Esophagus muscularis mucosa (tissue), 4 donors: ENCODE results near the gene DYNC2I2. TPM values are rescaled to one million over a fixed set of nuclear protein-coding genes. Genes with fewer than 3 reads are reported as not detected.

Experiments used
- DNase-seq: peaks from one replicate; pipeline ENCODE4 v3.0.0-alpha.2; 2017; ENCODE audit errors: extremely low spot score
- H3K27ac ChIP-seq, 4 donors: fragments of 200-600 bp; sonication (generic); replicated peaks in 1 of 4; 1 replicate in 3 of 4; 2 replicates in 1 of 4; pipeline ENCODE4 v1.5.1; 2016 to 2019; ENCODE audit warnings: mild to moderate bottlenecking in 1 of 4
- H3K27me3 ChIP-seq, 4 donors: fragments of 200-600 bp; sonication (generic); one replicate each; pipeline versions ENCODE4 v1.5.1 to v1.6.0; 2016 to 2019
- H3K36me3 ChIP-seq, 4 donors: fragments of 200-600 bp; sonication (generic); one replicate each; pipeline ENCODE4 v1.5.1; 2016 to 2019
- H3K4me1 ChIP-seq, 4 donors: fragments of 200-600 bp; sonication (generic); one replicate each; pipeline ENCODE4 v1.5.1; 2016 to 2019
- H3K4me3 ChIP-seq, 4 donors: fragments of 200-600 bp; sonication (generic); 1 replicate in 2 of 4; 2 replicates in 2 of 4; pipeline ENCODE4 v1.5.1; 2016 to 2019; ENCODE audit warnings: mild to moderate bottlenecking in 4 of 4, moderate library complexity in 1 of 4
- H3K9me3 ChIP-seq, 4 donors: fragments of 200-600 bp; sonication (generic); 1 replicate in 3 of 4; 2 replicates in 1 of 4; pipeline ENCODE4 v1.5.1; 2016 to 2019
- EP300 ChIP-seq: sonication (generic); formaldehyde crosslinking; IDR thresholded peaks from one replicate; pipeline ENCODE4 v1.6.1; 2017; ENCODE audit warnings: antibody characterized with exemption
- POLR2A ChIP-seq: fragments of 450-650 bp; IDR thresholded peaks from one replicate; pipeline ENCODE4 v1.6.1; 2017; ENCODE audit warnings: antibody characterized with exemption, moderate library complexity, mild to moderate bottlenecking, low read depth
- POLR2AphosphoS5 ChIP-seq, 2 donors: sonication (generic); formaldehyde crosslinking; IDR thresholded peaks; one replicate each; pipeline ENCODE4 v1.6.1; 2017; ENCODE audit warnings: antibody characterized with exemption in 2 of 2
- WGBS: methylation state at CpG from one replicate; pipeline ENCODE4 v1.1.5; 2018; 5-methylcytosine and 5-hydroxymethylcytosine counted together
- intact Hi-C: fragments of 100-400 bp; cut with DNase I; formaldehyde crosslinking; loops from one replicate; pipeline ENCODE4 v1.15.1; 2023
- total RNA-seq, 4 donors: library from RNA; depleted of rRNA; stranded (reverse); fragments of >200 nt; gene quantifications; one replicate each; pipeline versions ENCODE4 v1.1.0 to v1.2.1, GENCODE V29; 2016
- TF ChIP-seq, protein P1 (sequence below), 3 experiments: fragments of 200-600 bp in 2 of 3; fragments of 450-650 bp in 1 of 3; sonication (generic) in 2 of 3; IDR thresholded peaks; one replicate each; pipeline ENCODE4 v1.5.1; 2017 to 2019; ENCODE audit warnings: antibody characterized with exemption in 3 of 3, mild to moderate bottlenecking in 2 of 3, moderate library complexity in 1 of 3

The DYNC2I2 gene
- total RNA-seq, 4 donors from 2014 or later, result 27.8 to 54.8 (median 39.2) TPM

DNA sequence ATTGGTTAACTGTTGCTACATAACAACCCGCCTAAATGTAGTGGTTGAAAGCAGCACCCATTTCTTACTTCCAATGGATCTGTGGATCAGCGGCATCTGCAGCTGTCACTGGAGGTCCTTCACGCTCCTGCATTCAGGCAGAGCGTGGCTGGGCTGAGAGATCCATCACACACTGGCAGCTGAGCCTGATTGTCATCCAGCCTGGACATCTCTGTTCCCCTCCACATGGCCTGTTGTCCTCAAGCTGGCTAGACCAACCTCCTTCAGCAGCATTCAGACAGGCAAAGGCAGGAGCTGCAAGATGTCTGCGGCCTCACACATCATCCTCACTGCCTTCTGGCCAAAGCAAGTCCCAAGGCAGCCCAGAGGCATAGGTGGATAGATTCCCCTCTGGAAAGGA, 36.9 kb downstream of the DYNC2I2 start:
- Histone ChIP-seq H3K27me3 (no peaks in the 10 kb centered on the region), H3K4me3 (no peak overlapping the region), H3K9me3 (no peaks in the 10 kb centered on the region), H3K36me3 (peaks cover 88 to 99% (median 98%) of the 10 kb centered on the region in 4 donors), H3K4me1 (peaks cover 0 to 9% (median 7%) of the 10 kb centered on the region in 4 donors), H3K27ac (no peak overlapping the region)
- 96% methylated on average over 4 of the region's 5 CpGs for WGBS
- intact Hi-C loops, result no loop called here
- no peak for DNase-seq
- TF ChIP-seq POLR2AphosphoS5 (IDR thresholded peaks at IDR 0.05) (no peak), POLR2A (no peak), EP300 (no peak)
- TF ChIP-seq, protein P1, sequence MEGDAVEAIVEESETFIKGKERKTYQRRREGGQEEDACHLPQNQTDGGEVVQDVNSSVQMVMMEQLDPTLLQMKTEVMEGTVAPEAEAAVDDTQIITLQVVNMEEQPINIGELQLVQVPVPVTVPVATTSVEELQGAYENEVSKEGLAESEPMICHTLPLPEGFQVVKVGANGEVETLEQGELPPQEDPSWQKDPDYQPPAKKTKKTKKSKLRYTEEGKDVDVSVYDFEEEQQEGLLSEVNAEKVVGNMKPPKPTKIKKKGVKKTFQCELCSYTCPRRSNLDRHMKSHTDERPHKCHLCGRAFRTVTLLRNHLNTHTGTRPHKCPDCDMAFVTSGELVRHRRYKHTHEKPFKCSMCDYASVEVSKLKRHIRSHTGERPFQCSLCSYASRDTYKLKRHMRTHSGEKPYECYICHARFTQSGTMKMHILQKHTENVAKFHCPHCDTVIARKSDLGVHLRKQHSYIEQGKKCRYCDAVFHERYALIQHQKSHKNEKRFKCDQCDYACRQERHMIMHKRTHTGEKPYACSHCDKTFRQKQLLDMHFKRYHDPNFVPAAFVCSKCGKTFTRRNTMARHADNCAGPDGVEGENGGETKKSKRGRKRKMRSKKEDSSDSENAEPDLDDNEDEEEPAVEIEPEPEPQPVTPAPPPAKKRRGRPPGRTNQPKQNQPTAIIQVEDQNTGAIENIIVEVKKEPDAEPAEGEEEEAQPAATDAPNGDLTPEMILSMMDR (IDR thresholded peaks at IDR 0.05), result no peak

DNA sequence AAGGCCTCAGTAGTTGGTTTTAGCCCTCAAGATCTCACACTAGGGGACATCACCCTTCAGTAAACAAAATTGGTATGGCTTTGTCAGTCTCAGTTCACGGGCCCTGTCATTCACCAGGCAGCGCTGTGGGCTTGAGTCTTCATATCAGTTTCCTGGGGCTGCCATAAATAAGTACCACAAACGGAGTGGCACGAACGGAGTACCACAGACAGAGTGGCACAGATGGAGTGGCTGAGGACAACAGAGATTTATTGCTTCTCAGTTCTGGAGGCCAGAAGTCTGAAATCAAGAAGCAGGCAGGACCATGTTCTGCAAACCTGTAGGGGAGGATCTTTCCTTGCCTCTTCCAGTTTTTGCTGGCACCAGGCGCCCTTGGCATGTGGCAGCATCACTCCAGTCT, 37.5 kb downstream of the DYNC2I2 start:
- peaks cover 89 to 99% (median 98%) of the 10 kb centered on the region in 4 donors for H3K36me3 ChIP-seq
- no peaks in the 10 kb centered on the region for H3K27me3 ChIP-seq
- H3K9me3 ChIP-seq, result no peaks in the 10 kb centered on the region
- H3K4me1 ChIP-seq, result peaks cover 0 to 9% (median 7%) of the 10 kb centered on the region in 4 donors
- TF ChIP-seq, protein P1 (IDR thresholded peaks at IDR 0.05), result no peak
- TF ChIP-seq POLR2AphosphoS5 (IDR thresholded peaks at IDR 0.05) (no peak), EP300 (no peak), POLR2A (no peak)
- no peak overlapping the region for H3K4me3 ChIP-seq
- no peak for DNase-seq
- intact Hi-C loops, result no loop called here
- no peak overlapping the region for H3K27ac ChIP-seq
- WGBS, result 100% methylated on average over 1 of the region's 6 CpGs

DNA sequence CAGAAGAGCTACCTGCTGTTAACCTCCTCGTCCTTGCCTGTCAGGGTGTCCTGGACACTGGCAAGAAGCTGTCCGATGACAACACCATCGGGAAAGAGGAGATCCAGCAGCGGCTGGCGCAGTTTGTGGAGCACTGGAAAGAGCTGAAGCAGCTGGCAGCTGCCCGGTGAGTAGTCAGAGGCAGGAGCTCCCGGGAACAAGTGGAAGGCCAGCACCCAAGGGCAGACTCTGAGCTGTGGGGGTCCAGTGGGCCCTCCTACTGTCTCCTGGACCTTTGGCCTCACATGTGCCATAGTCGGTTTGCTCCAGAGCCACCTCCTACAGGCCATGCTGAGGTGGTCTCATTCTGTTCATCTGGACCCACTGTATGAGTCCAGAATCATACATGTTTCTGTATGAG, 38.7 kb downstream of the DYNC2I2 start:
- H3K4me1 ChIP-seq, result peaks cover 0 to 9% (median 7%) of the 10 kb centered on the region in 4 donors
- H3K27ac ChIP-seq, result no peak overlapping the region
- TF ChIP-seq POLR2A (no peak), POLR2AphosphoS5 (IDR thresholded peaks at IDR 0.05) (no peak), EP300 (no peak)
- TF ChIP-seq, protein P1 (IDR thresholded peaks at IDR 0.05), result no peak
- 85% methylated on average over 8 of the region's 8 CpGs for WGBS
- no peaks in the 10 kb centered on the region for H3K9me3 ChIP-seq
- H3K36me3 ChIP-seq, result peaks cover 92 to 99% (median 98%) of the 10 kb centered on the region in 4 donors
- H3K27me3 ChIP-seq, result no peaks in the 10 kb centered on the region
- no peak for DNase-seq
- no peak overlapping the region for H3K4me3 ChIP-seq
- intact Hi-C loops, result no loop called here

DNA sequence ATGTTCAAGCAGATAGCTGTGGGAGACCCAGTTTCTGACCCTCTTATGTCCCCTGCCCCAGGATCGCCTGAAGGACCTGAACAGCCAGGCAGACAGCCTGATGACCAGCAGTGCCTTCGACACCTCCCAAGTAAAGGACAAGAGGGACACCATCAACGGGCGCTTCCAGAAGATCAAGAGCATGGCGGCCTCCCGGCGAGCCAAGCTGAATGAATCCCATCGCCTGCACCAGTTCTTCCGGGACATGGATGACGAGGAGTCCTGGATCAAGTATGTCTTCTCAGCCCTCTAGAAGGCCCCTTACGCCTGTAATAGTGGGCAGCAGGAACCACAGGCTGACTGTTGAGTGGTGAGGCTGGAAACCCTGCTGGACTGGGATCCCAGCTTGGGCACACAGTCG, 41.1 kb downstream of the DYNC2I2 start:
- H3K9me3 ChIP-seq, result no peaks in the 10 kb centered on the region
- peaks cover 93 to 100% (median 100%) of the 10 kb centered on the region in 4 donors for H3K36me3 ChIP-seq
- DNase-seq, result no peak
- H3K27ac ChIP-seq, result no peak overlapping the region
- no peaks in the 10 kb centered on the region for H3K27me3 ChIP-seq
- TF ChIP-seq EP300 (no peak), POLR2A (no peak), POLR2AphosphoS5 (IDR thresholded peaks at IDR 0.05) (no peak)
- TF ChIP-seq, protein P1 (IDR thresholded peaks at IDR 0.05), result no peak
- intact Hi-C loops, result no loop called here
- H3K4me1 ChIP-seq, result no peaks in the 10 kb centered on the region
- H3K4me3 ChIP-seq, result no peak overlapping the region
- WGBS, result 85% methylated on average over 12 of the region's 12 CpGs

DNA sequence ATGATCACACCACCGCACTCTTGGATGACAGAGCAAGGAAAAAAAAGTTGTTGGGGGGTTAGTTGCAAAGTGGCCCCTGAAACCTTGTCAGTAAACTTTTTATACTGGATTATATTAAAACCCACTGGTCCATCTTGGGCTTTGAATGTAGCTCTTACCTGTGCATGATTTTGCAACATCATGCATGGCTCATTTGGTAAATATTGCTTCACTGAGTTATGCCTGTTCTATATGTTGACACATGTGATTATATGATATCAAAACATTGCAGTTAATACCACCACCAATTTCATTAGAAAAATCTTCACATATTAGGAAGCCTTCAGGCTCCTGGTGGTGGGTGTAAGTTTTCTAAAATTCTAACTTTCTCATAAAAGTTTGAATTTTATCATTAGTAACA, 41.9 kb downstream of the DYNC2I2 start:
- TF ChIP-seq, protein P1 (IDR thresholded peaks at IDR 0.05), result no peak
- TF ChIP-seq EP300, result no peak
- no peak overlapping the region for H3K4me3 ChIP-seq
- H3K4me1 ChIP-seq, result no peaks in the 10 kb centered on the region
- H3K27ac ChIP-seq, result no peak overlapping the region
- no peaks in the 10 kb centered on the region for H3K9me3 ChIP-seq
- intact Hi-C loops, result no loop called here
- peaks cover 97 to 100% (median 100%) of the 10 kb centered on the region in 4 donors for H3K36me3 ChIP-seq
- H3K27me3 ChIP-seq, result no peaks in the 10 kb centered on the region
- 100% methylated on average over 1 of the region's 1 CpG for WGBS
- no peak for DNase-seq
